Measurements from ENCODE around the gene CEPT1. TPM values are rescaled to one million over a fixed set of nuclear protein-coding genes. Genes with fewer than 3 reads are reported as not detected.

The CEPT1 gene
- total and polyA plus RNA-seq, 3 donors from 2014 or later, result 25.0 to 69.4 (median 63.2) TPM

DNA sequence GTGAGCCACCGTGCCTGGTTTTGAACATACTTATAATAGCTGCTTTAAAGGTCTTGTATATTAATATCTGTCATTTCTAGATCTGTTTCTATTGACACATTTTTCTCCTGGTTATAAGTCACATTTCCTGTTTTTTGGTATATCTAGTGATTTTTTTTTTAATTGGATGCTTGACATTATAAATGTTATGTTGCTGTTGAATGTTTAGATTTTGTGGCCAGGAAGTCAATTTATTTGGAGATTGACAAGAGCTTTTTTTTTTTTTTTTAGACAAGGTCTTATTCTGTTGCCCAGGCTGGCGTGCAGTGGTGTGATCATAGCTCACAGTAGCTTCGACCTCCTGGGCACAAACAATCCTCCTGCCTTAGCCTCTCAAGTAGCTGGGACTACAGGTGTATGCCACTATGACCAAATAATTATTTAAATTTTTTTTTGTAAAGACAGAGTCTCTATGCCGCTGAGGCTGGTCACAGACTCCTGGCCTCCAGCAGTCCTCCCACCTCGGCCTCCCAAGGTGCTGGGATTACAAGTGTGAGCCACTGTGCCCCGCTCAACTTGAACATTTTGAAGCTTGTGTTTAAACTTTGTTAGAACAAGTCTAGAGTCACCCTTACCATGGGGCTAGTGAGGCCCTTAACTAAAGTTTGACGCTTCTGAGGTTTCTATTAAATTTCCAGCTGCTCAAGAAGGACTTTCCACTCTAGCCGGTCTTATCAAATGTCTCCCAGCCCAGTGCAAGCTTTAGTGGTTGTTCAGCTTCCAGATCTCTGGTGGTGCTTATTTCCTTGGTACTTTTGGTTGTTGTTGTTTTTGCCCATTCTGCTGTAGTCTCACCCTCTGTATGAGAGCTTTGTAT lies 78.9 kb downstream of the CEPT1 start:
- intact Hi-C loops (cut with DNase I; ENCODE audit: low total_unique reads), result no loop called here
- Histone ChIP-seq H3K9me3 (no peaks in the 10 kb centered on the region), H3K27me3 (no peaks in the 10 kb centered on the region), H3K4me1 (peaks cover 15% of the 10 kb centered on the region), H3K27ac (no peak overlapping the region), H3K4me3 (no peak overlapping the region), H3K36me3 (ENCODE audit: low read depth, missing control alignments) (no peaks in the 10 kb centered on the region)
- 88 to 90% methylated on average over 8 of the region's 8 CpGs for WGBS, 2 donors
- no peak for TF ChIP-seq POLR2A (IDR thresholded peaks at IDR 0.05)
- TF ChIP-seq, protein P1, sequence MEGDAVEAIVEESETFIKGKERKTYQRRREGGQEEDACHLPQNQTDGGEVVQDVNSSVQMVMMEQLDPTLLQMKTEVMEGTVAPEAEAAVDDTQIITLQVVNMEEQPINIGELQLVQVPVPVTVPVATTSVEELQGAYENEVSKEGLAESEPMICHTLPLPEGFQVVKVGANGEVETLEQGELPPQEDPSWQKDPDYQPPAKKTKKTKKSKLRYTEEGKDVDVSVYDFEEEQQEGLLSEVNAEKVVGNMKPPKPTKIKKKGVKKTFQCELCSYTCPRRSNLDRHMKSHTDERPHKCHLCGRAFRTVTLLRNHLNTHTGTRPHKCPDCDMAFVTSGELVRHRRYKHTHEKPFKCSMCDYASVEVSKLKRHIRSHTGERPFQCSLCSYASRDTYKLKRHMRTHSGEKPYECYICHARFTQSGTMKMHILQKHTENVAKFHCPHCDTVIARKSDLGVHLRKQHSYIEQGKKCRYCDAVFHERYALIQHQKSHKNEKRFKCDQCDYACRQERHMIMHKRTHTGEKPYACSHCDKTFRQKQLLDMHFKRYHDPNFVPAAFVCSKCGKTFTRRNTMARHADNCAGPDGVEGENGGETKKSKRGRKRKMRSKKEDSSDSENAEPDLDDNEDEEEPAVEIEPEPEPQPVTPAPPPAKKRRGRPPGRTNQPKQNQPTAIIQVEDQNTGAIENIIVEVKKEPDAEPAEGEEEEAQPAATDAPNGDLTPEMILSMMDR (IDR thresholded peaks at IDR 0.05), result no peak
- DNase-seq, result no peak

DNA sequence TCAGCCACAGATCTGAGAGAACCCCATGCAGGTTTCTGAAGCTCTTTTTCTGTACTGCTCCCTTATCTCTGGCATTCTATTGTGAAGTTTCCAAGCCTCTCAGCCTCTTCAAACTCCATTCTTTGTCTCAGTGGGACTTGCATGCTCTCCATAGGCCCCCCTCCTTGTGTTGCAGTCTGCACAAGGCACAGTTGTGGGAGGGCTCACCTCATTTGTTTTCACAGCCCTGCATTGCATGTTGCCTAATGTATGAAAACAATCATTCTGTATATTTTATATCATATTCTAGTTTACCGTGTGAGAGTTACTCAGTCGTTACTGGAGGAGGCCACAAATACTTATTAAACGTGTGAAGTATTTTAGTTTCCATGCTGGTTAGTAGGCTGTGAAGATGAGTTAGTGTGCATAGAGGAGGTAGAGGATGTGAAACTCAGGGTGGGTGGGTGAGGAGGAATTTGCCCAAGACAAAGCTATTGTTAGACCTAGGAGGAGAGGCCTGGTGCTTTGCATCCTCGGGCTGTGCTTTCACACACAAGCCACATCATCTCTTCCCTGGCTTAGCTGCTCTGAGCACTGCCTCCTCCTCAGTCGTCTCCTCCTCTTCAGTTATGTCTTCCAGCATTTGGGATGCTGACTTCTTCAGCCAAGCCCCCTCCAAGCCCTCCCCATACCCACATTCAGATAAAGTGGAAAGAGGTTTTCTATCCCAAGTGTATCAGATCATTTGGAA lies 79.7 kb downstream of the CEPT1 start:
- 68 to 72% methylated on average over 5 of the region's 5 CpGs for WGBS, 2 donors
- H3K9me3 ChIP-seq, result no peaks in the 10 kb centered on the region
- no peaks in the 10 kb centered on the region for H3K36me3 ChIP-seq (ENCODE audit: low read depth, missing control alignments)
- peaks cover 15% of the 10 kb centered on the region for H3K4me1 ChIP-seq
- H3K27ac ChIP-seq, result no peak overlapping the region
- intact Hi-C loops (cut with DNase I; ENCODE audit: low total_unique reads), result loop anchor here (5.0 kb wide), 1 partner anchor 183 kb away; no protein-coding TSS in a partner anchor
- H3K4me3 ChIP-seq, result no peak overlapping the region
- no peaks in the 10 kb centered on the region for H3K27me3 ChIP-seq
- TF ChIP-seq POLR2A (IDR thresholded peaks at IDR 0.05), result no peak
- TF ChIP-seq, protein P1 (IDR thresholded peaks at IDR 0.05), result no peak
- no peak for DNase-seq

DNA sequence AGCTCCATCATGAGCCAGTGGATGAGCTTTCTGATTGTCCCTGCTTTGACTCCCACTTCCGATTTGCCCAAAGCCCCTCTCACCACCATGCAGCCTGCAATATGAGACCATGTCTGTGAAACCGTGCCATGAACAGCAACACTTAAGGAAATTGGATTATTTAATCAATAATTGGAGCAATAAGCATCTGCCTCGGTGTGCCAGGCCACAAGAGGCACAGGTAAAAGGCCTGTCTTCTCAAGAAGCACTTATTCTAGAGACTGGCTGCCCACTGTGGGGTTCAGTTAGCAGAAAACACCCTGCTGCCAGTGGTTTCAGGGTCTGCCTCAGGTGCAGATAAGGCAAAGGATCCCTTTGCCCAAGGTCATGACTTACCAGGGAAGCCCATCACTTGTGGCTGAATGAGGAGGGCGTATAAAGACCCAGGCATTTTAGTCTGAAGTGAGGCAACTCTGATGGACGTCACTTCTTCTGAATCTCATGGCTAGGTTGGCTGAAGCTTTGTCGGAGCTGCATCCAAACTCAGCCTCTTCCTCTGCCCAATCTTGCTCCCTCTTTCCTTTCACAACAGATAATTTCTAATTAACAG lies 80.4 kb downstream of the CEPT1 start:
- TF ChIP-seq, protein P1 (IDR thresholded peaks at IDR 0.05), result no peak
- TF ChIP-seq POLR2A (IDR thresholded peaks at IDR 0.05), result no peak
- WGBS, 2 donors, result 89 to 92% methylated on average over 6 of the region's 6 CpGs

DNA sequence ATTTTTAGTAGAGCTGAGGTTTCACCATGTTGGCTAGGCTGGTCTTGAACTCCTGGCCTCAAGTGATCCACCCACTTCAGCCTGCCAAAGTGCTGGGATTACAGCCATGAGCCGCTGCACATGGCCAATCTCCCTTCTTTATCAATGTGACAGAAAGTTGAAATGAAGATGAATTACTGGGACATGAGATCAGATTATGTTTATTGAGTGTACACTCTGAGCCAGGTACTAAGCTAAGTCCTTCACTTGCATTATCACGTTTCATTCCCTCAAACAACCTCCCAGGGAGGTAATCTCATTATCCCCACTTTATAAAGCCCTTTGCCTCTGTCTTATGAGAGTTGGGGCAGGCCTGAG lies 81.2 kb downstream of the CEPT1 start:
- DNase-seq, result no peak
- WGBS, 2 donors, result 52 to 54% methylated on average over 2 of the region's 2 CpGs
- TF ChIP-seq POLR2A (IDR thresholded peaks at IDR 0.05), result no peak
- TF ChIP-seq, protein P1 (IDR thresholded peaks at IDR 0.05), result no peak
- peaks cover 15% of the 10 kb centered on the region for H3K4me1 ChIP-seq
- no peaks in the 10 kb centered on the region for H3K27me3 ChIP-seq
- intact Hi-C loops (cut with DNase I; ENCODE audit: low total_unique reads), result loop anchor here (5.0 kb wide), 1 partner anchor 181 kb away; no protein-coding TSS in a partner anchor
- H3K9me3 ChIP-seq, result no peaks in the 10 kb centered on the region
- H3K27ac ChIP-seq, result no peak overlapping the region
- no peaks in the 10 kb centered on the region for H3K36me3 ChIP-seq (ENCODE audit: low read depth, missing control alignments)
- no peak overlapping the region for H3K4me3 ChIP-seq

More for the DNA sequence above, 80.4 kb downstream of the CEPT1 start:
- no peak for DNase-seq
- no peak overlapping the region for H3K4me3 ChIP-seq
- H3K27me3 ChIP-seq, result no peaks in the 10 kb centered on the region
- no peaks in the 10 kb centered on the region for H3K36me3 ChIP-seq (ENCODE audit: low read depth, missing control alignments)
- no peaks in the 10 kb centered on the region for H3K9me3 ChIP-seq
- peaks cover 15% of the 10 kb centered on the region for H3K4me1 ChIP-seq
- no peak overlapping the region for H3K27ac ChIP-seq
- intact Hi-C loops (cut with DNase I; ENCODE audit: low total_unique reads), result loop anchor here (5.0 kb wide), 1 partner anchor 182 kb away; no protein-coding TSS in a partner anchor

Measured in testis (tissue), 3 donors.